ENCODE measurements around the gene PRDM11. TPM values are rescaled to one million over a fixed set of nuclear protein-coding genes. Genes with fewer than 3 reads are reported as not detected.
A peak's percentile ranks its signal among the peaks of the same experiment; 100 is the strongest.

The PRDM11 gene
- total and polyA plus RNA-seq, 2 of the 4 experiments (the other 2 are of a cell fraction): 2.2 to 2.7 TPM

GRCh38 chr11:45161252-45162063 lies 15.0 kb downstream of the PRDM11 start:
- Histone ChIP-seq H4K91ac (ENCODE audit: insufficient read depth, low read depth, low read length) (no peak overlapping the region), H3K4ac (ENCODE audit: low read depth, low read length) (no peak overlapping the region), H2AFZ (replicated peaks; ENCODE audit: low read length, poor library complexity) (no peak overlapping the region), H3K9me1 (ENCODE audit: insufficient read depth, low read length) (no peaks in the 10 kb centered on the region; the same call in 1 of the 2 replicates), H4K5ac (ENCODE audit: low read depth, low read length) (no peak overlapping the region), H2BK20ac (ENCODE audit: low read depth, low read length) (no peak overlapping the region), H3K27me3 (ENCODE audit: control insufficient read depth, insufficient read depth, low read length) (no peaks in the 10 kb centered on the region), H2BK120ac (ENCODE audit: low read depth, low read length) (no peak overlapping the region), H3K9ac (ENCODE audit: low read depth, low read length) (no peak overlapping the region), H3K27ac (ENCODE audit: insufficient read depth, low read length) (no peak overlapping the region), H3K79me1 (ENCODE audit: low read depth in 1 of 2, low read length in 2 of 2) (no peaks in the 10 kb centered on the region; a peak in 1 of 4 replicates), H3K14ac (replicated peaks; ENCODE audit: low read depth, low read length) (no peak overlapping the region), H3K9me3 (ENCODE audit: control insufficient read depth, insufficient read depth, low read length) (no peaks in the 10 kb centered on the region), H3K56ac (ENCODE audit: extremely low read depth, insufficient read depth, low read length) (no peak overlapping the region; the same call in 1 of the 2 replicates), H2AK5ac (ENCODE audit: low read depth, low read length) (no peak overlapping the region), H2BK5ac (ENCODE audit: low read depth, low read length, poor library complexity, severe bottlenecking) (no peak overlapping the region), H4K20me1 (ENCODE audit: insufficient read depth, low read length) (peaks cover 18% of the 10 kb centered on the region), H3K23ac (ENCODE audit: low read depth, low read length) (no peak overlapping the region), H3K4me1 (ENCODE audit: control insufficient read depth, insufficient read depth, low read length) (peaks cover 8% of the 10 kb centered on the region), H3K36me3 (ENCODE audit: control insufficient read depth, insufficient read depth, low read length) (no peaks in the 10 kb centered on the region), H3K4me2 (ENCODE audit: low read depth, low read length) (no peak overlapping the region), H4K8ac (ENCODE audit: low read depth in 2 of 2, low read length in 2 of 2) (no peak overlapping the region), H3K4me3 (ENCODE audit: insufficient read depth, low read depth, low read length) (no peak overlapping the region), H2AK9ac (replicated peaks; ENCODE audit: low read depth, low read length, poor library complexity) (peak overlapping the region; percentile 63), H3K18ac (ENCODE audit: low read depth, low read length) (no peak overlapping the region), H2BK15ac (ENCODE audit: low read depth, low read length) (no peak overlapping the region)
- CTCF ChIA-PET: no interaction called here
- POLR2A ChIA-PET (ENCODE audit: unreplicated experiment): no interaction called here
- 43% methylated on average over 7 of the region's 23 CpGs; no CpG with 5 or more reads in 1 of the 2 experiments for WGBS, 2 experiments (ENCODE audit: extremely low coverage in 2 of 2, insufficient read length in 1 of 2)
- no peak for ATAC-seq (ENCODE audit: low read depth)
- no peak for DNase-seq
- in situ Hi-C loops (cut with MboI; ENCODE audit: low sequenced_read_pairs) (no loop called here), intact Hi-C loops (cut with micrococcal nuclease) (no loop called here), dilution Hi-C loops (cut with HindIII; ENCODE audit: low sequenced_read_pairs, unreplicated experiment) (no loop called here)
- no TSS peak for BruUV-seq (replicated peaks)
- TF ChIP-seq SMC3 (IDR thresholded peaks at IDR 0.05; ENCODE audit: low read depth, low read length) (no peak), NFE2L2 (IDR thresholded peaks at IDR 0.05; ENCODE audit: low read depth, low read length) (no peak), ELK1 (IDR thresholded peaks at IDR 0.05; ENCODE audit: borderline replicate concordance, low read depth, low read length) (no peak), CTCF (conservative IDR thresholded peaks at IDR 0.05; ENCODE audit: low read depth, low read length) (no peak), MXI1 (IDR thresholded peaks at IDR 0.05; ENCODE audit: borderline replicate concordance, low read depth, low read length) (no peak), MAZ (IDR thresholded peaks at IDR 0.05; ENCODE audit: borderline replicate concordance, low read depth, low read length) (no peak), BHLHE40 (IDR thresholded peaks at IDR 0.05; ENCODE audit: low read depth, low read length) (no peak), RAD21 (IDR thresholded peaks at IDR 0.05; ENCODE audit: low read length) (no peak), MAFK (IDR thresholded peaks at IDR 0.05; ENCODE audit: low read depth, low read length) (no peak), USF2 (IDR thresholded peaks at IDR 0.05; ENCODE audit: low read depth, low read length) (no peak), FOS (IDR thresholded peaks at IDR 0.05; ENCODE audit: low read depth, low read length) (no peak), CHD1 (IDR thresholded peaks at IDR 0.05; ENCODE audit: low read depth, low read length) (no peak), POLR2A (IDR thresholded peaks at IDR 0.05; ENCODE audit: low read depth, low read length) (no peak), RFX5 (IDR thresholded peaks at IDR 0.05; ENCODE audit: low read depth, low read length) (no peak), CEBPB (IDR thresholded peaks at IDR 0.05; ENCODE audit: low read depth, low read length) (no peak)
